GM18868 (cell line): Measurements from ENCODE around the gene DNM3.

Experiments used
- ATAC-seq: cut with Tn5 transposase; IDR thresholded peaks from one replicate; pipeline ENCODE4 v1.9.1; 2021; ENCODE audit warnings: mild to moderate bottlenecking, moderate library complexity; ENCODE audit not compliant: unreplicated experiment

DNM3 gene

GRCh38 chr1:171916315-171916771 lies 75.0 kb downstream of the DNM3 start:
- ATAC-seq: no peak

DNA sequence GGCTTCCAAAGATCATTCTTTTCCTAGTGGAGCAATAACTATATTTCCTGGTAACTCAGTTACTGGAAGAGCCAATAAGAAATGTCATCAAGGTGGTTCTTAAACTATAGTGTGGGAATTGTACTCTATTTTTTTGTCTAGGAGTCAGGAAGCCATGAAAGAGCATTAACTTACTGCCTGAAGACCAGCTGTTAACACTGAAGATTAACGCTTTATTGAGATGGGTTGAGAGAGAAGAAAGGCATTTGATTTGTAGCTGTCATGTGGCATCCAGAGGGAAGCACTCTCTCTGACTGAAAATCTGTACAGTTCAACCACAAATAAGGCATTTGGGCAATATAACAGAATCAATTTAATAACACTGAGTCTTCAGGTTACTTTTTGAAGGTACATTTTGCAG lies 76.0 kb downstream of the DNM3 start:
- ATAC-seq: no peak

DNA sequence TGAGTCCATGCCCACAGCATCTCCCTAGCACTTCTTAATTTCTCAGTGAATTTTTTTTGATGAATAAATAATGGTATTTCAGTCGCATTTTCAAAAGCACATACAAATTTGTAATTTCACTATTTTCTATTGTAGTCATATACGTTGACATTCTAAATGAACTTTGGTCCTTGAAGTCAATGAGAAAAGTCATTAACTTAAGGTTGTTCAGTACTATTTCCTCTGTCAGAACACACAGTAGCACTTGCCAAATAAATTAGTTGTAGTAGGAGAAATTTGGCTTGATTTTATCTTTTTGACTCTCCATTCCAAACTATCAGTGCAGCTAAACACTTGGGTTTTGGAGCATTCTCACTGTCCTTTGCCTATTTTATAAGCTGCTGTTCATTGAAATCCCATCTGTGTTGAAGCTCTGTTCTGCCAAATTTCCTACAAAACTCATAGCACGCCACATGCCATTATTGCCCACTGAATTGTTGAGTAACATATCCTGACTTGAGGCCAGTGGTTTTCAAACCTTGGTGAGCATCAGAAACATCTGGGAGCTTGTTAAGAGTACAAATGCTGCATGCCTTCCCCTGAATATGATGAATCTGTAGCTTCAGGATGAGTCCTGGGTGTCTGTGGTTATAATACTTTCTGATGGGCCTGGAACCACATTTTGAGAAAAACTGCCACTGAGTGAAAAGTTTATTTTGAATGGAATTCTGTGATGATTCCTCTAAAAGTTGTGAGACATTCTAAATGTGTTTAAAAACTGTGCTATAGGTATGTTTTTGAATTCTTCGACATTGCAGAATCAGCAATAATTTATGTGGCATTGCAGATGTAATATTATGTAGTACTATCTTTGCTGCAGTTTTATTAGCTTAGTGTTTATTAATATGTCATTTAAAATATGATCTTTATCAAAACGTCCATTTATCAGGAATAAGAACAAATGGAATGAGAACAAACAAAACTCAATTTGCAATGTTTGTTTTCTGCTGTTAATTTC lies 78.9 kb downstream of the DNM3 start:
- no peak for ATAC-seq

DNA sequence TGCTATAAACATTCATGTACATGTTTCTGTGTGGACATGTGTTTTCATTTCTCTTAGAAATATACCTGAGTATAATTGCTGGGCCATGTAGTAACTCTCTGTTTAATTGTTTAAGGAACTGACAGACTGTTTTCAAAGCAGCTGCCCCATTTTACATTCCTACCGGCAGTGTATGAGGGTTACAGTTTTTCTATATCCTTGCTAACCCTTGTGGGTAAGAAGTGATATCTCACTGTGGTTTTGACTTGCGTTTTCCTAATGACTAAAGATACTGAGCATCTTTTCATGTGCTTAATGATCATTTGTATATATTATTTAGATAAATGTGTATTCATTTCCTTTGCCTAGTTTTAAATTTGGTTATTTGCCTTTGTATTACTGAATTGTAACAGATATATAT lies 81.7 kb downstream of the DNM3 start:
- no peak for ATAC-seq

- no peak for ATAC-seq
Measured at GRCh38 chr1:171929121-171929520, 87.8 kb downstream of the DNM3 start.

- ATAC-seq: no peak
Measured at GRCh38 chr1:171931752-171932151, 90.5 kb downstream of the DNM3 start.

DNA sequence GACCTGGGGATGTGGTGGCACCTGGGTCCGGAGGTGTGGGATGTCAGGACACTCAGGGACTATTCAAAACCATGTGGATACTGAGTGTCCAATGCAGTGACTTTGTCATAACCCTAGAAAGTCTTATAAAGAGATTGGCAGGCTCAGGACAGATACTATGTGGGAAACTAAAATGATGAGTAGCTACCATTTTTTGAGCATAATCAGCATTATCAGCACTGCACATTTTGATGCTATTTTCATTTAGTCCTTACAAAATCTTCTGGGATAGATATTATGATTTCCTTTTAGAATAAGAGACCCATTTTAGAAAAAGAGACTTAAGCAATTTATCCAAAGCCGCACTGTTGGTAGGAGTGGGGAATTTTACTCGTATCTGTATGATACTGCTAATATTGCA lies 93.4 kb downstream of the DNM3 start:
- no peak for ATAC-seq

GRCh38 chr1:171935086-171935485 lies 93.8 kb downstream of the DNM3 start:
- ATAC-seq: no peak

DNA sequence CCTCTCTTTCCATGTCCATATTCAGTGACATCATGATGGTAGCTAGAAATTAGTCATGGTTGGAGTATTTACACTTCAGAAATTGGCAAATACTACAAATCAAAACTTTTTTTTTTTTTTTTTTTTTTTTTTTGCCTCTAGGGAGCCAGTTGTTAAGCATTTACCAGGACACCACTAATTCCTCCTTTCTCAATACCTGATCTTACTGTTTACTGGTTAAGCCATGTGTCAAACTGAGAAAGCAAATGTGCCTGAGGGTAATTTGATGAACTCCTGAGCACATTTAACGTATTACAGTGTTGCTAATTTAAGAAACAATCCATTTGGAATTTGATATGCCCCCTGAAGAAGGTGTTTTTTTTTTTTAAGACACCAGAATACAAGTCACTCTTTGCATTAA lies 94.4 kb downstream of the DNM3 start:
- ATAC-seq: no peak

- no peak for ATAC-seq
Measured at GRCh38 chr1:171937938-171938337, 96.6 kb downstream of the DNM3 start.

- ATAC-seq: no peak
Measured at GRCh38 chr1:171939740-171940139, 98.4 kb downstream of the DNM3 start.

GRCh38 chr1:171940368-171940767 lies 99.1 kb downstream of the DNM3 start:
- ATAC-seq: no peak

DNA sequence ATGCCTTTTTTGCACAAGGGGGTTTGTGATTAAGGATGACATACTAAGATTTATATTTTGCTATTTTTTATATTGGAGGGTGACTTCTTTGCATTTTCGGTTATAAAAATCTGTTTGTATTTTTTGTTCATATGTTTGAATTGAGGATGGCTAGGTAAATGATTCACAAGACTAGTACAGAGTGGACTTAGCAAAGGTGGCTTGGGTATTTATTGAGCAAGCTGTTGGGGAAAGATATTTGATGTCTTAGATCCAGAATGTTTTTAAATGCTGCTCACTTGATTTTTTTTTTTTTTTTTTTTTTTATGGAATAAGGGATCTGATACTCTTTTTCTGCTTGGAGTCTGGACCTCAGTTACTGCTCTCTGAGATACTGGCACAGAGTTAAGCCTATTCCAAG lies 100.6 kb downstream of the DNM3 start:
- ATAC-seq: no peak

- ATAC-seq: no peak
Measured at GRCh38 chr1:171943973-171944561, 102.8 kb downstream of the DNM3 start.

- no peak for ATAC-seq
Measured at GRCh38 chr1:171948511-171948910, 107.2 kb downstream of the DNM3 start.

DNA sequence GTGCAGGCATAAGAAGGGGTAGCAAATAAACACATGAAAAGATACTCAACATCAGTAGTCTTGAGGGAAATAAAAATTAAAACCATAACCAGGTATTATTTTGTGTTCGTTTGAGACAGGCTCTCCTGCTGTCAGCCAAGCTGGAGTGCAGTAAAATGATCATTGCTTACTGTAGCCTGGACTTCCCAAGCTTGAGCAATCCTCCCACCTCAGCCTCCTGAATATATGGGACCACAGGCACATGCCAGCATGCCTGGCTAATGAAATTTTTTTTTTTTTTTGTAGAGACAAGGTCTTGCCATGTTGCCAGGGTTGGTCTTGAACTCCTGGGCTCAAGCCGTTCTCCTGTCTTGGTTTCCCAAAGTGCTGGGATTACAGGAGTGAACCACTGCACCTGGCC lies 108.0 kb downstream of the DNM3 start:
- ATAC-seq: no peak

GRCh38 chr1:171953835-171954234 lies 112.5 kb downstream of the DNM3 start:
- ATAC-seq: no peak

DNA sequence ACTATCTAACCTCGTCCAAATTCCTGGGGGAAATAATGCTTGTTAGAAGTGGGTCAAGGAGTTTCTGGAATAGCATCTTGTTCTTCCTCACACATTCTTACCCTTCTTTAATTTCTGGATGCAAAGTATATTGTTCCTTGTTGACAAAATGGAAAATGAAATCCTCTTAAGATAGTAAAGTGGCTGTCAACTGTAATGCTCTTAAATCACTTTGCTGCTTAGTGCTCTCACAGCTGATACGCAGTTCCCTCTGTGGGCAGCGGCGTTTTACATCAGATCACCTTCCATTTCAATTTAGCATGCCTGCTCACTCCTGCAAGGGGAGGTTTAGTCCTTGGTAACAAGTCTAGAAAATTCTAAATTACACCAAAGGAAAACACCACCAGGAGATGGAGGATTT lies 113.1 kb downstream of the DNM3 start:
- no peak for ATAC-seq

DNA sequence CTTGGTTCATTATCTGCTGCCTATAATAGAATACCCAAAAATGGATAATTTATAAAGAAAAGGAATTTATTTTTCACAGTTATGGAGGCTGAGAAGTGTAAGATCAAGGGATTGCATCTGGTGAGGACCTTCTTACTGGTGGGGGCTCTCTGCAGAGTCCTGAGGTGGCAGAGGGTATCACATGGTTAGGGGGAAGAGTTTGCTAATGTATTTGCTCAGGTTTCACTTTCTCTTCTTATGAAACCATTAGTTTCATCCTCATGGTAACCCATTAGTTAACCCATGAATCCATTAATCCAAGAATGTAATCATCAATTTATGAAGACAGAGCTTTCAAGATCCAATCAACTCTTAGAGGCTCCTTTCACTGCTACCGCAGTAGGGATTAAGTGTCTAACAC lies 120.6 kb downstream of the DNM3 start:
- ATAC-seq: no peak

- ATAC-seq: no peak
Measured at GRCh38 chr1:171963762-171964161, 122.5 kb downstream of the DNM3 start.

GRCh38 chr1:171965777-171966176 lies 124.5 kb downstream of the DNM3 start:
- ATAC-seq: no peak
